Measurements from ENCODE around the gene GDF9.

The GDF9 gene

DNA sequence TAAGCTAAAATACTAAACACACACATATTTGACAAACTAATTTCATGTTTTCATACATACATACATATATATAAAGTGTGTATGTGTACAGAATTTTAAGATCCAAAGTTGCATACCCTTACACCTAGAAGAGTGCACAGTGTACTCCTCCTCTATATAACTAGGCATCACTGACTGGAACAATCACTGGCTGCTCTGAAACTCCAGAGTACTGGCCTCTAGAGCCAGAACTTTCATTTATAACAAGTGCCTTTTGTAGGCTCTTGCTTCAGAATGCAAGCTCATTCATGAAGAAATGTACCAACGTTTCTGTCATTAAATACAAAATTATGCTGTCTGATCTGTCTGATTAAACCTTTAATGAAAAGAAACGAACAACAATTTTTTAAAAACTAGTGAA, 11.2 kb upstream of the GDF9 start:
- TF ChIP-seq, protein P1, sequence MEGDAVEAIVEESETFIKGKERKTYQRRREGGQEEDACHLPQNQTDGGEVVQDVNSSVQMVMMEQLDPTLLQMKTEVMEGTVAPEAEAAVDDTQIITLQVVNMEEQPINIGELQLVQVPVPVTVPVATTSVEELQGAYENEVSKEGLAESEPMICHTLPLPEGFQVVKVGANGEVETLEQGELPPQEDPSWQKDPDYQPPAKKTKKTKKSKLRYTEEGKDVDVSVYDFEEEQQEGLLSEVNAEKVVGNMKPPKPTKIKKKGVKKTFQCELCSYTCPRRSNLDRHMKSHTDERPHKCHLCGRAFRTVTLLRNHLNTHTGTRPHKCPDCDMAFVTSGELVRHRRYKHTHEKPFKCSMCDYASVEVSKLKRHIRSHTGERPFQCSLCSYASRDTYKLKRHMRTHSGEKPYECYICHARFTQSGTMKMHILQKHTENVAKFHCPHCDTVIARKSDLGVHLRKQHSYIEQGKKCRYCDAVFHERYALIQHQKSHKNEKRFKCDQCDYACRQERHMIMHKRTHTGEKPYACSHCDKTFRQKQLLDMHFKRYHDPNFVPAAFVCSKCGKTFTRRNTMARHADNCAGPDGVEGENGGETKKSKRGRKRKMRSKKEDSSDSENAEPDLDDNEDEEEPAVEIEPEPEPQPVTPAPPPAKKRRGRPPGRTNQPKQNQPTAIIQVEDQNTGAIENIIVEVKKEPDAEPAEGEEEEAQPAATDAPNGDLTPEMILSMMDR (IDR thresholded peaks at IDR 0.05; ENCODE audit: low read depth, low read length, missing control alignments): no peak
- no peaks in the 10 kb centered on the region for H3K27me3 ChIP-seq (replicated peaks)
- in situ Hi-C loops (cut with HindIII; ENCODE audit: low pct_ligation_motif_present, low sequenced_read_pairs): no loop called here
- H3K27ac ChIP-seq: no peak overlapping the region
- peaks cover 52% of the 10 kb centered on the region for H3K36me3 ChIP-seq (replicated peaks)
- no peak overlapping the region for H3K4me3 ChIP-seq (ENCODE audit: low read depth, low read length)
- no peak for DNase-seq

- H3K36me3 ChIP-seq (replicated peaks): peaks cover 54% of the 10 kb centered on the region
- DNase-seq: peak; percentile 20
- in situ Hi-C loops (cut with HindIII; ENCODE audit: low pct_ligation_motif_present, low sequenced_read_pairs): no loop called here
- peak overlapping the region; percentile 43 for H3K27ac ChIP-seq
- no peak overlapping the region for H3K4me3 ChIP-seq (ENCODE audit: low read depth, low read length)
- TF ChIP-seq, protein P1 (IDR thresholded peaks at IDR 0.05; ENCODE audit: low read depth, low read length, missing control alignments): no peak
- H3K27me3 ChIP-seq (replicated peaks): no peaks in the 10 kb centered on the region
Measured at GRCh38 chr5:132876020-132876759, 9.9 kb upstream of the GDF9 start.

- in situ Hi-C loops (cut with HindIII; ENCODE audit: low pct_ligation_motif_present, low sequenced_read_pairs): no loop called here
- peaks cover 46% of the 10 kb centered on the region for H3K36me3 ChIP-seq (replicated peaks)
- TF ChIP-seq, protein P1 (IDR thresholded peaks at IDR 0.05; ENCODE audit: low read depth, low read length, missing control alignments): no peak
- DNase-seq: no peak
- no peak overlapping the region for H3K4me3 ChIP-seq (ENCODE audit: low read depth, low read length)
- no peaks in the 10 kb centered on the region for H3K27me3 ChIP-seq (replicated peaks)
- no peak overlapping the region for H3K27ac ChIP-seq
Measured at GRCh38 chr5:132873930-132874271, 7.6 kb upstream of the GDF9 start.

GRCh38 chr5:132873119-132873929, 7.1 kb upstream of the GDF9 start, which contains the start of gene LEAP2:
Gene LEAP2 (plus strand): TSS chr5:132873668. CDS start chr5:132873695, 27 bp downstream.
- no peaks in the 10 kb centered on the region for H3K27me3 ChIP-seq (replicated peaks)
- peaks cover 47% of the 10 kb centered on the region for H3K36me3 ChIP-seq (replicated peaks)
- no peak within 1 kb of the TSS for H3K4me3 ChIP-seq (ENCODE audit: low read depth, low read length)
- TF ChIP-seq, protein P1 (IDR thresholded peaks at IDR 0.05; ENCODE audit: low read depth, low read length, missing control alignments): no peak
- in situ Hi-C loops (cut with HindIII; ENCODE audit: low pct_ligation_motif_present, low sequenced_read_pairs): no loop called here
- DNase-seq: no peak
- no peak within 1 kb of the TSS for H3K27ac ChIP-seq

DNA sequence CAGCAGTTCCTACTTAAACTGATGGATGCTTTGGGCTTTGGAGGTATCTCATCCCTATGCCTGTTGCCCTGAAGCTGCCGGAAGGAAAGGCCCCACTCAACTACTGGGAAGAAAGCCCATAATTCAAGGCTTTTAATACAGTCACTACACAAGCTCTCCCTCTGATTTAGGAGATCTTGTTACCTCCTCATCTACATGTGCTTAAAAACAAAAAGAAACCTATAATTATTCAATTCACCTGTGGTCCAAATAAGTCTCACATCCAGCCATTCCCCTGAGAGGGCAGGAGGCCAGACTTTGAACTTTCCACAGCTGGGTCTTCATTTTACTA, 6.5 kb upstream of the GDF9 start:
- Histone ChIP-seq H3K36me3 (replicated peaks) (peaks cover 51% of the 10 kb centered on the region), H3K27ac (no peak overlapping the region), H3K27me3 (replicated peaks) (no peaks in the 10 kb centered on the region), H3K4me3 (ENCODE audit: low read depth, low read length) (no peak overlapping the region)
- TF ChIP-seq, protein P1 (IDR thresholded peaks at IDR 0.05; ENCODE audit: low read depth, low read length, missing control alignments): no peak
- in situ Hi-C loops (cut with HindIII; ENCODE audit: low pct_ligation_motif_present, low sequenced_read_pairs): no loop called here
- DNase-seq: no peak
